Thyroid gland (tissue), 4 donors: ENCODE data around the gene ZDHHC17.
A peak's percentile ranks its signal among the peaks of the same experiment; 100 is the strongest.

Experiments used
- CTCF ChIP-seq, 6 experiments: fragments of 200-600 bp in 3 of 6; fragments of 450-650 bp in 3 of 6; sonication (generic) in 3 of 6; IDR thresholded peaks; one replicate each; pipeline ENCODE4 v1.5.1; 2016 to 2019; ENCODE audit warnings: antibody characterized with exemption in 6 of 6, mild to moderate bottlenecking in 2 of 6, inconsistent platforms in 1 of 6, moderate library complexity in 1 of 6
- POLR2A ChIP-seq, 2 donors: fragments of 450-650 bp; IDR thresholded peaks; one replicate each; pipeline ENCODE4 v1.6.1; 2017; ENCODE audit warnings: antibody characterized with exemption in 2 of 2, mild to moderate bottlenecking in 2 of 2, moderate library complexity in 1 of 2

- TF ChIP-seq CTCF (IDR thresholded peaks at IDR 0.05) (peak in 4 of 6 experiments; percentile 12 to 31 (median 21)), POLR2A (IDR thresholded peaks at IDR 0.05) (peak in 1 of 2 donors; percentile 33)
Measured at GRCh38 chr12:76878099-76878898, 114.4 kb downstream of the ZDHHC17 start.
